Transverse colon (tissue), 4 donors: ENCODE data around the gene UBASH3B.

Source experiments
- EP300 ChIP-seq: sonication (generic); formaldehyde crosslinking; IDR thresholded peaks from one replicate; pipeline ENCODE4 v1.6.1; 2017; ENCODE audit warnings: antibody characterized with exemption, low read depth
- POLR2AphosphoS5 ChIP-seq, 3 donors: sonication (generic); formaldehyde crosslinking; IDR thresholded peaks; one replicate each; pipeline ENCODE4 v1.6.1; 2016; ENCODE audit warnings: antibody characterized with exemption in 3 of 3
- TF ChIP-seq, protein P1 (sequence below), 5 experiments: fragments of 200-600 bp in 3 of 5; fragments of 450-650 bp in 2 of 5; sonication (generic) in 3 of 5; IDR thresholded peaks; 1 replicate in 2 of 5; 2 replicates in 3 of 5; pipeline ENCODE4 v1.5.1; 2016 to 2017; ENCODE audit warnings: antibody characterized with exemption in 5 of 5, inconsistent platforms in 3 of 5, mild to moderate bottlenecking in 2 of 5, moderate library complexity in 1 of 5

DNA sequence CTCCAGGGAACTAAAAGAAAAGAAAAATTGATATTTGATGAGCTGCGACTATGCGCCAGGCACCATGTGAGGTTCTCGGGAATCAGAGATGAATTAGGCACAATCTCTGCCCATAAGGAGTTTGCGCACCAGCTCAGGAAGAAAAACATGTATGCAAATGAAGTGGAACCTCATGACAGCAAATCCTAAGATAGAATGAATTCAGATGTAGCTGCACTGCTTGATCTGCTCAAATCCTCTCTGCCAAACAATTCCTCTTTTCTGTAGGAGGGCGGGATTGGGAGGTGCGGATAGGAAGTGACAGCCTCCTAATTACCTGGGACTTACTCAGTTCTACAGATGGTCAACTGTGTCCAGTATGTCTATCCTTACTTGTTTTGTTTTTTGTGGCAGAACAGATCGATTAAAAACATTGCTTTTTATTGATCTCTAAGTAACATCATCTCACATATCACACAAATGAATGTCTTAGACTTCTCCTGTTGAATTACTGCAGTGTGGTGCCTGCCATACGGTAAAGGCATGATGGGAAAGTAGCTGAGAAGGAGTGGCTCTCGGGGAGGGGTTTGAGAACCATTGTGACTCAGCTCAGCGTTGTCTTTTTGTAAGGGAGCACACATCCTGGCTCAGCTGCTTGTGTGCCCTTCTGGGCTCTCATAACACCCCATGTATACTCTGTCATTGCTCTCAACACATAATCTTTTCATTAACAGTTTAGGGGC lies 196.7 kb downstream of the UBASH3B start:
- TF ChIP-seq, protein P1, sequence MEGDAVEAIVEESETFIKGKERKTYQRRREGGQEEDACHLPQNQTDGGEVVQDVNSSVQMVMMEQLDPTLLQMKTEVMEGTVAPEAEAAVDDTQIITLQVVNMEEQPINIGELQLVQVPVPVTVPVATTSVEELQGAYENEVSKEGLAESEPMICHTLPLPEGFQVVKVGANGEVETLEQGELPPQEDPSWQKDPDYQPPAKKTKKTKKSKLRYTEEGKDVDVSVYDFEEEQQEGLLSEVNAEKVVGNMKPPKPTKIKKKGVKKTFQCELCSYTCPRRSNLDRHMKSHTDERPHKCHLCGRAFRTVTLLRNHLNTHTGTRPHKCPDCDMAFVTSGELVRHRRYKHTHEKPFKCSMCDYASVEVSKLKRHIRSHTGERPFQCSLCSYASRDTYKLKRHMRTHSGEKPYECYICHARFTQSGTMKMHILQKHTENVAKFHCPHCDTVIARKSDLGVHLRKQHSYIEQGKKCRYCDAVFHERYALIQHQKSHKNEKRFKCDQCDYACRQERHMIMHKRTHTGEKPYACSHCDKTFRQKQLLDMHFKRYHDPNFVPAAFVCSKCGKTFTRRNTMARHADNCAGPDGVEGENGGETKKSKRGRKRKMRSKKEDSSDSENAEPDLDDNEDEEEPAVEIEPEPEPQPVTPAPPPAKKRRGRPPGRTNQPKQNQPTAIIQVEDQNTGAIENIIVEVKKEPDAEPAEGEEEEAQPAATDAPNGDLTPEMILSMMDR (IDR thresholded peaks at IDR 0.05), result no peak
- TF ChIP-seq POLR2AphosphoS5 (IDR thresholded peaks at IDR 0.05) (no peak), EP300 (no peak)
